GM21367 (cell line): ENCODE results near the gene F12.
A peak's percentile ranks its signal among the peaks of the same experiment; 100 is the strongest.

Experiments
- ATAC-seq: cut with Tn5 transposase; IDR thresholded peaks from one replicate; pipeline ENCODE4 v1.9.1; 2021; ENCODE audit not compliant: unreplicated experiment

Gene F12

GRCh38 chr5:177357459-177358351 lies 51.7 kb downstream of the F12 start, which contains the start of gene RGS14:
TSS of gene RGS14 (plus strand) at chr5:177357924. CDS start at chr5:177358025, 101 bp downstream.
- peak; percentile 73 for ATAC-seq

GRCh38 chr5:177357146-177357458 lies 52.3 kb downstream of the F12 start:
- ATAC-seq, result no peak

GRCh38 chr5:177356746-177357145 lies 52.6 kb downstream of the F12 start:
- no peak for ATAC-seq

GRCh38 chr5:177355868-177356168 lies 53.5 kb downstream of the F12 start:
- no peak for ATAC-seq

GRCh38 chr5:177355162-177355867 lies 54.0 kb downstream of the F12 start:
- ATAC-seq, result no peak

GRCh38 chr5:177354711-177355110 lies 54.7 kb downstream of the F12 start:
- no peak for ATAC-seq

- no peak for ATAC-seq
These were observed 55.1 kb downstream of the F12 start for GRCh38 chr5:177354256-177354655.

- no peak for ATAC-seq
These were observed 56.3 kb downstream of the F12 start for GRCh38 chr5:177353093-177353492.
